Body of pancreas (tissue), 4 donors: ENCODE results near the gene ADGRV1. TPM values are rescaled to one million over a fixed set of nuclear protein-coding genes. Genes with fewer than 3 reads are reported as not detected.
A peak's percentile ranks its signal among the peaks of the same experiment; 100 is the strongest.

Source experiments
- ATAC-seq: fragments of 150-250 bp; one replicate; pipeline ENCODE4 v1.9.1; 2016
- DNase-seq, 4 donors: peaks; one replicate each; pipeline ENCODE4 v3.0.0-alpha.2; 2019
- H3K27ac ChIP-seq, 4 donors: fragments of 200-600 bp; sonication (generic); 1 replicate in 3 of 4; 2 replicates in 1 of 4; pipeline versions ENCODE4 v1.5.1 to v1.6.1; 2016 to 2019; ENCODE audit warnings: mild to moderate bottlenecking in 1 of 4, mixed read lengths in 1 of 4, moderate library complexity in 1 of 4
- H3K27me3 ChIP-seq, 2 donors: fragments of 200-600 bp; sonication (generic); one replicate each; pipeline ENCODE4 v1.6.0; 2016; ENCODE audit warnings: mild to moderate bottlenecking in 1 of 2
- H3K36me3 ChIP-seq, 2 donors: fragments of 200-600 bp; sonication (generic); replicated peaks in 1 of 2; 2 replicates each; pipeline ENCODE4 v1.5.1; 2016; ENCODE audit warnings: low read depth in 2 of 2; ENCODE audit not compliant: insufficient read depth in 1 of 2
- H3K4me1 ChIP-seq: fragments of 200-600 bp; sonication (generic); one replicate; pipeline ENCODE4 v1.6.0; 2016
- H3K4me3 ChIP-seq, 2 donors: fragments of 200-600 bp; sonication (generic); 1 replicate in 1 of 2; 2 replicates in 1 of 2; pipeline ENCODE4 v1.5.1; 2016 to 2019
- H3K9me3 ChIP-seq, 3 donors: fragments of 200-600 bp; sonication (generic); 1 replicate in 2 of 3; 2 replicates in 1 of 3; pipeline ENCODE4 v1.5.1; 2016
- CTCF ChIP-seq, 7 experiments: fragments of 450-650 bp in 4 of 7; fragments of 200-600 bp in 3 of 7; sonication (generic) in 3 of 7; IDR thresholded peaks; one replicate each; pipeline ENCODE4 v1.5.1; 2016 to 2019; ENCODE audit warnings: antibody characterized with exemption in 7 of 7
- POLR2A ChIP-seq, 3 donors: fragments of 450-650 bp; IDR thresholded peaks; one replicate each; pipeline ENCODE4 v1.6.1; 2016; ENCODE audit warnings: antibody characterized with exemption in 3 of 3, mild to moderate bottlenecking in 2 of 3
- WGBS, 2 donors: methylation state at CpG; one replicate each; pipeline ENCODE4 v1.1.5; 2017; 5-methylcytosine and 5-hydroxymethylcytosine counted together
- intact Hi-C: fragments of 100-400 bp; cut with DNase I; formaldehyde crosslinking; loops from one replicate; pipeline ENCODE4 v1.15.1; 2023
- total RNA-seq, 2 donors: library from RNA; depleted of rRNA; stranded (reverse); fragments of >200 nt; gene quantifications; one replicate each; pipeline ENCODE4 v1.1.0, GENCODE V29; 2016

Gene ADGRV1
- total RNA-seq, 2 donors from 2014 or later = 19.2 to 21.4 TPM

DNA sequence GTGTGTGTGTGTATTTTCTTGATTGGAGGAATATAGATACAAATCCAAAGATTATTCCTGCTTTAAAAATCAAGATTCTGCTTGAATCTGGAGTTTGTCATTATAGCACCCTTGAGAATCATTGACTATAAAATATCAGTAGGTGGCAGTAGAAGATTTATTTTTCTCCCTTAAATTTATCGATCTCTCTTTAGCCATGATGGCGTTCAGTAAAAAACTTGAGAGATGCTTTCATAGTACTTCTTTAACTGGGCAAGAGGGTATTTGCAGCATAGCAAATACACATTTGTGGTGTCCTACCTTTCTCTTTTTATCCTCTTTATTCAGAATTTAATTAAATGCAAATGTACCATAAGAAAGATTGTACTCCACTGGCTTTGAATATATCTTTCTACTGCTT, 307.7 kb downstream of the ADGRV1 start:
- DNase-seq (no peak), ATAC-seq (peak; percentile 79)
- no peaks in the 10 kb centered on the region for H3K27me3 ChIP-seq
- H3K9me3 ChIP-seq = no peaks in the 10 kb centered on the region
- no peak overlapping the region for H3K4me3 ChIP-seq
- peak; percentile 12 to 79 (median 73) for TF ChIP-seq CTCF (IDR thresholded peaks at IDR 0.05)
- no peak for TF ChIP-seq POLR2A (IDR thresholded peaks at IDR 0.05)
- no peaks in the 10 kb centered on the region for H3K36me3 ChIP-seq
- 2 to 3% methylated on average over 2 of the region's 2 CpGs for WGBS, 2 donors
- H3K4me1 ChIP-seq = peaks cover 8% of the 10 kb centered on the region
- H3K27ac ChIP-seq = no peak overlapping the region
- intact Hi-C loops = no loop called here

DNA sequence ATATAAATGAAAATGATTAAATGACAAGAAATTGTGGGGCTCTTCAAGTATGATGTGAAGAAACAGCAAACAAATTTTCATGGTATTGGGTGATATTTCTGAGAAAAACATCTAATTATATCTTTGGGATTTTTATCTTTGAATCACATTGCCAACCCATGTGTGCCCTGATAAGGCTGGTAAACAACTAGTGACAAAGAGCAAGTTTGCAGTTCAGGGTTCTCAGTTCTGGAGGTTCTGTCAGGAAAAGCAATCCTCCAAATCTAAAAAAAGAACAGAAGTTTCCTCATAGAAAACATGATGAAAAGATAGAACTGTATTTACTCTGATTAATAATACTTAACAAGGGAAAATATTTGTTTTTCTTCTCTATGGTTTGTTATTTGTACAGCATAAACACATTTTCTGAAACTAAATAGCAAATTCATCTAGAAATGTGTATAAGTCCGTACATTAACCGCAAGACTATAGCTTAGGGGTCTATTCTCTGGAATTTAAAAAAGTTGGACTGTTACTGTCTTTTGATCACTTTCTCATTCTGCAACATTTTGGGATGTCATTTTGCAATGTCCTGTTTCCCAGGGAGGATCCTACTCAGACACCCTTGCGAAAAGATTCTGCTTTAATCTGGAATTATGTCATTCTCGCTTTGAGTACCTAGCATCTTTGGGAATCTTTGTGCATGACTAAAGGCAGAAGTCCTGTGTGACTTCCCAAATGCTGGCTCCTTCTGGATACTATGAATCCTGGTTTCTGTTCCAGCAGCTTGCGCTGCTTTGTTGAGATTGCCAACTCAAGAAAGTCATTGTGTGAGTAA, 308.5 kb downstream of the ADGRV1 start:
- Histone ChIP-seq H3K27me3 (no peaks in the 10 kb centered on the region), H3K9me3 (no peaks in the 10 kb centered on the region), H3K27ac (no peak overlapping the region), H3K4me3 (no peak overlapping the region), H3K4me1 (peaks cover 8% of the 10 kb centered on the region), H3K36me3 (no peaks in the 10 kb centered on the region)
- DNase-seq (no peak), ATAC-seq (no peak)
- intact Hi-C loops = no loop called here
- TF ChIP-seq CTCF (IDR thresholded peaks at IDR 0.05) (no peak), POLR2A (IDR thresholded peaks at IDR 0.05) (no peak)
- WGBS, 2 donors = 71 to 74% methylated on average over 5 of the region's 5 CpGs

DNA sequence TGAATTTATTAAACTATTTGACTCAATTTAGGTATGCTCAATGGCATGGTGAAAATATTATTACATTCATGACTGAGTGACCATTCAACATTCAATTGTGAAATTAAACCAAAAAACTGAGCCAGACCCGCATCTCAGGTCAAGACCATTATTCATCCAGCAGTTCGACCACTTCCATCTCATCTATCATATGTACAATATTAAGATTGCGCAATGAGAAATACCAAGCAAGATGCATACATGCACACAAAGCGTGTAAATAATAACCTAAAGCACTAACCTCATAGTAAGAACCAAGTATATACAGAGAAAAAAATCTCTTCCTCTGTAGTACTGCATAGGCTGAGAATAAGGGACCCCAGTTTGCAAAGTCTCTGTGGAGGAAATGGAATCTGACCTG, 310.2 kb downstream of the ADGRV1 start:
- no peaks in the 10 kb centered on the region for H3K27me3 ChIP-seq
- WGBS, 2 donors = 92% methylated on average over 4 of the region's 4 CpGs
- H3K9me3 ChIP-seq = no peaks in the 10 kb centered on the region
- intact Hi-C loops = no loop called here
- H3K27ac ChIP-seq = no peak overlapping the region
- TF ChIP-seq POLR2A (IDR thresholded peaks at IDR 0.05) (no peak), CTCF (IDR thresholded peaks at IDR 0.05) (no peak)
- DNase-seq = no peak
- H3K36me3 ChIP-seq = no peaks in the 10 kb centered on the region
- H3K4me1 ChIP-seq = peaks cover 8% of the 10 kb centered on the region
- no peak for ATAC-seq
- no peak overlapping the region for H3K4me3 ChIP-seq

GRCh38 chr5:90871391-90871991, 312.9 kb downstream of the ADGRV1 start:
- WGBS, 2 donors = 85% methylated on average over 3 of the region's 3 CpGs
- ATAC-seq (no peak), DNase-seq (no peak)
- Histone ChIP-seq H3K4me1 (peaks cover 16% of the 10 kb centered on the region), H3K27me3 (no peaks in the 10 kb centered on the region), H3K27ac (no peak overlapping the region), H3K36me3 (no peaks in the 10 kb centered on the region), H3K9me3 (no peaks in the 10 kb centered on the region), H3K4me3 (no peak overlapping the region)
- intact Hi-C loops = loop anchor here (10.0 kb wide), 1 partner anchor 353 kb away; no protein-coding TSS in a partner anchor
- TF ChIP-seq CTCF (IDR thresholded peaks at IDR 0.05) = no peak
- TF ChIP-seq POLR2A (IDR thresholded peaks at IDR 0.05) = no peak
